ENCODE measurements around the gene MAN2A1.

Gene MAN2A1

GRCh38 chr5:109911731-109912130 lies 222.0 kb downstream of the MAN2A1 start:
- Histone ChIP-seq H4K8ac (ENCODE audit: low read depth, low read length) (no peak overlapping the region), H3K4me2 (ENCODE audit: low read length) (no peak overlapping the region), H2BK120ac (ENCODE audit: insufficient read depth, low read length, poor library complexity) (no peak overlapping the region)

GRCh38 chr5:109914906-109915305 lies 225.2 kb downstream of the MAN2A1 start:
- no peak overlapping the region for H3K4me3 ChIP-seq (ENCODE audit: low read depth, low read length)
- H2BK120ac ChIP-seq (ENCODE audit: insufficient read depth, low read length, poor library complexity): no peak overlapping the region
- H2BK12ac ChIP-seq (ENCODE audit: low read length): no peak overlapping the region
- no peak overlapping the region for H2BK5ac ChIP-seq (ENCODE audit: low read depth, low read length, poor library complexity)
- no peak overlapping the region for H3K23ac ChIP-seq (ENCODE audit: low read length)
- no peak overlapping the region for H4K91ac ChIP-seq (ENCODE audit: low read depth, low read length)
- peaks cover 0 to 7% of the 10 kb centered on the region in 2 experiments for H3K4me1 ChIP-seq (ENCODE audit: control insufficient read depth in 1 of 2, insufficient read depth in 2 of 2, low read length in 2 of 2)
- DNase-seq: peak; percentile 46 to 86
- no peak overlapping the region for H3K27ac ChIP-seq (ENCODE audit: low read depth, low read length)
- H3K14ac ChIP-seq (ENCODE audit: low read length): no peak overlapping the region
- no peaks in the 10 kb centered on the region for H3K79me2 ChIP-seq (ENCODE audit: control insufficient read depth, insufficient read depth, low read length, poor library complexity)
- no peak overlapping the region for H3K4me2 ChIP-seq (ENCODE audit: low read length)
- H3K27me3 ChIP-seq (ENCODE audit: insufficient read depth, low read length): no peaks in the 10 kb centered on the region
- no peak overlapping the region for H3K4ac ChIP-seq (ENCODE audit: low read depth, low read length)
- H2AFZ ChIP-seq (ENCODE audit: insufficient read depth, low read length, poor library complexity): no peak overlapping the region
- H3K9ac ChIP-seq (ENCODE audit: low read length): no peak overlapping the region
- H3K79me1 ChIP-seq (ENCODE audit: low read length): peaks cover 6% of the 10 kb centered on the region
- H4K12ac ChIP-seq (ENCODE audit: low read depth, low read length): no peak overlapping the region
- no peaks in the 10 kb centered on the region for H3K9me3 ChIP-seq (ENCODE audit: insufficient read depth, low read depth, low read length)
- no peak overlapping the region for H2AK5ac ChIP-seq (ENCODE audit: low read length)
- no peak overlapping the region for H3K18ac ChIP-seq (ENCODE audit: low read length)
- WGBS (ENCODE audit: extremely low coverage, insufficient coverage, insufficient read length): no CpG with 5 or more reads among the region's 2 CpGs
- no peaks in the 10 kb centered on the region for H3K36me3 ChIP-seq (ENCODE audit: control insufficient read depth in 1 of 2, insufficient read depth in 2 of 2, low read length in 2 of 2)
- no peak overlapping the region for H4K8ac ChIP-seq (ENCODE audit: low read depth, low read length)

More at GRCh38 chr5:109911731-109912130, 222.0 kb downstream of the MAN2A1 start:
- WGBS (ENCODE audit: extremely low coverage, insufficient coverage, insufficient read length): no CpG with 5 or more reads among the region's 3 CpGs
- H3K14ac ChIP-seq (ENCODE audit: low read length): no peak overlapping the region
- peak in 1 of 2 donors; percentile 6 for DNase-seq
- H4K91ac ChIP-seq (ENCODE audit: low read depth, low read length): no peak overlapping the region
- H2BK12ac ChIP-seq (ENCODE audit: low read length): no peak overlapping the region
- no peak overlapping the region for H2AFZ ChIP-seq (ENCODE audit: insufficient read depth, low read length, poor library complexity)
- no peak overlapping the region for H3K4ac ChIP-seq (ENCODE audit: low read depth, low read length)
- no peak overlapping the region for H2AK5ac ChIP-seq (ENCODE audit: low read length)
- peaks cover 6% of the 10 kb centered on the region for H3K79me1 ChIP-seq (ENCODE audit: low read length)
- H3K4me1 ChIP-seq (ENCODE audit: control insufficient read depth in 1 of 2, insufficient read depth in 2 of 2, low read length in 2 of 2): peaks cover 0 to 9% of the 10 kb centered on the region in 2 experiments
- no peak overlapping the region for H3K4me3 ChIP-seq (ENCODE audit: low read depth, low read length)
- H2BK5ac ChIP-seq (ENCODE audit: low read depth, low read length, poor library complexity): no peak overlapping the region
- H3K36me3 ChIP-seq (ENCODE audit: control insufficient read depth in 1 of 2, insufficient read depth in 2 of 2, low read length in 2 of 2): no peaks in the 10 kb centered on the region
- no peak overlapping the region for H3K18ac ChIP-seq (ENCODE audit: low read length)
- no peaks in the 10 kb centered on the region for H3K79me2 ChIP-seq (ENCODE audit: control insufficient read depth, insufficient read depth, low read length, poor library complexity)
- no peak overlapping the region for H3K23ac ChIP-seq (ENCODE audit: low read length)
- H3K27ac ChIP-seq (ENCODE audit: low read depth, low read length): peak overlapping the region; percentile 6
- no peaks in the 10 kb centered on the region for H3K27me3 ChIP-seq (ENCODE audit: insufficient read depth, low read length)
- H3K9me3 ChIP-seq (ENCODE audit: insufficient read depth, low read depth, low read length): no peaks in the 10 kb centered on the region
- H4K12ac ChIP-seq (ENCODE audit: low read depth, low read length): no peak overlapping the region
- H3K9ac ChIP-seq (ENCODE audit: low read length): no peak overlapping the region

- Histone ChIP-seq H3K4ac (ENCODE audit: low read depth, low read length) (no peak overlapping the region), H2BK120ac (ENCODE audit: insufficient read depth, low read length, poor library complexity) (no peak overlapping the region), H3K27ac (ENCODE audit: low read depth, low read length) (no peak overlapping the region), H3K14ac (ENCODE audit: low read length) (no peak overlapping the region), H3K27me3 (ENCODE audit: insufficient read depth, low read length) (no peaks in the 10 kb centered on the region), H3K36me3 (ENCODE audit: control insufficient read depth in 1 of 2, insufficient read depth in 2 of 2, low read length in 2 of 2) (no peaks in the 10 kb centered on the region), H3K4me1 (ENCODE audit: control insufficient read depth in 1 of 2, insufficient read depth in 2 of 2, low read length in 2 of 2) (peaks cover 0 to 7% of the 10 kb centered on the region in 2 experiments), H2AK5ac (ENCODE audit: low read length) (no peak overlapping the region), H2BK5ac (ENCODE audit: low read depth, low read length, poor library complexity) (no peak overlapping the region), H3K79me2 (ENCODE audit: control insufficient read depth, insufficient read depth, low read length, poor library complexity) (no peaks in the 10 kb centered on the region), H3K4me2 (ENCODE audit: low read length) (no peak overlapping the region), H3K4me3 (ENCODE audit: low read depth, low read length) (no peak overlapping the region), H3K9ac (ENCODE audit: low read length) (no peak overlapping the region), H2BK12ac (ENCODE audit: low read length) (no peak overlapping the region), H3K18ac (ENCODE audit: low read length) (no peak overlapping the region), H4K91ac (ENCODE audit: low read depth, low read length) (no peak overlapping the region), H4K8ac (ENCODE audit: low read depth, low read length) (no peak overlapping the region), H3K9me3 (ENCODE audit: insufficient read depth, low read depth, low read length) (no peaks in the 10 kb centered on the region), H3K23ac (ENCODE audit: low read length) (no peak overlapping the region), H4K12ac (ENCODE audit: low read depth, low read length) (no peak overlapping the region), H2AFZ (ENCODE audit: insufficient read depth, low read length, poor library complexity) (no peak overlapping the region), H3K79me1 (ENCODE audit: low read length) (peaks cover 4% of the 10 kb centered on the region)
- no peak for DNase-seq
- WGBS (ENCODE audit: extremely low coverage, insufficient coverage, insufficient read length): no CpG with 5 or more reads among the region's 4 CpGs
Measured at GRCh38 chr5:109916481-109917153, 226.9 kb downstream of the MAN2A1 start.

All from trophoblast cell (in vitro differentiated cells and primary cell).